Stimulated activated CD8-positive, alpha-beta memory T cell treated with anti-CD3 and anti-CD28 coated beads, Interleukin-2, amount 100 ng/mL, for 48 hours (primary cell): ENCODE measurements around the gene HPSE2.
"Not testable (repeated sequence)": the region's sequence is repeated elsewhere in the genome, so short reads cannot be mapped to it uniquely, and the experiment has no call there.

Experiments used
- DNase-seq, 2 donors: peaks; one replicate each; pipeline ENCODE4 v3.0.0-alpha.2; 2020; ENCODE audit warnings: low read depth in 2 of 2

The HPSE2 gene

DNA sequence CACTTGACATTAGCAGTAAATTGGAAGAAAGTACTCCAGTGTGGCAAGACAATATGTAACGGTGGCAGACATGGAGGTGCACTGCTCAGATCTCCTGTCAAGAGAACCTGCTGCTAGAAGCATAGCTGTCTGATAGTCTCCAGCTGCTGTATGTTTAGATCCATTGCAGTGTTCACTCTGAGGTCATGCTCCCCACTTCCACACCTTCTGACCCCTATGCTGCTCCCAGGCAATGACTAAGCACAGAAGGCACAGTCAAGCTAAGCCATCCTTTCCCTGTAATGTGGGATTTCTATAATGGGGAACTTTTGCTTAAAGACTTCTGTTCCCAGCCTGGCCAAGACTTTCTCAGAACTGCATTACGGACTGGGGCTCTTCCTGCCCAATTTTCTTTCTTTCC lies 315.8 kb downstream of the HPSE2 start:
- DNase-seq, result no peak

DNA sequence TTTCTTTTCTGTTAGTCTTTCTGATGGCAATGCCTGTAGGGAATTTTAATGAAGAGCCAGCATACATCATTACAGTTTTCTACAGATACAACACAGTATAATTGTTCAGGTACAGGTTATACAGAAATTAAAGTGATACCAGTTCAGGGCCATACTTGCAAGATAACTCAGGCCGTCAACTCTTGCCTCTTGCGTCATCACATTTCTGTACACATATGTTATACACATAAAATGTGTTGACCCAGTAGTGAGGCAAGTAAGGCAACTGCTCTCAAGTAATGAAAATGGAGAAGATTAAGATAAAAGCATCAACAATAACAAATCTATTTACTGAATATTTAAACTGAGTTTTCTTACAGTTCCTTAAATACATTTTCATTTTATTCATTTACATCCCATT lies 317.8 kb downstream of the HPSE2 start:
- DNase-seq, result no peak

DNA sequence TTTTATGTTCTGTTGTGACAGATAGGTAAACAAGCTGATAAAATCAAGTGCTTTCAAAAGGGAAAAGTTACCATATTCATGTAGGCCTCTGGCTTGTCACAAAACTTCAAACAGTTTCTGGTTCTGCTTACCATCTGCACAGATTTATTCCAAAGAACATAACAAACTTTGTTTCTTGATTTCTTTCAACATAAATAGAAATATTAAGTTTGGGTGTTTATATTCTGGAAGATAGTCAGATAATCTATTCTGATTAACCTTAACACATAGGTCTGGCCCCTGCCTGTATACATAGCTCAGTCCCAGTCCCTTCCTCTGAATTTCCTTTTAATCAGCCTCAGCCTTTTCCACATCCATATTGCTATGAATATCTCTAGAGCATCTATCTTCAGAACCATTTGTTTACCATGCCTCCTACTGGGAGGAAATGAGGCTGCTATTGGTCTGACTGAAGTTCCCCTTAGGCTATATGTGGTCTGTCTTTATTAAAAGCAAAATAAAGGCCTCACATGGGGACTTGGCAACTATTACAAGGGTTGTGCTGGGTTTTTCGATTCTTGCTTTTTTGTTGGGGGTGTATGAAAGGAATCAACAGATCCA lies 319.0 kb downstream of the HPSE2 start:
- DNase-seq, result no peak

DNA sequence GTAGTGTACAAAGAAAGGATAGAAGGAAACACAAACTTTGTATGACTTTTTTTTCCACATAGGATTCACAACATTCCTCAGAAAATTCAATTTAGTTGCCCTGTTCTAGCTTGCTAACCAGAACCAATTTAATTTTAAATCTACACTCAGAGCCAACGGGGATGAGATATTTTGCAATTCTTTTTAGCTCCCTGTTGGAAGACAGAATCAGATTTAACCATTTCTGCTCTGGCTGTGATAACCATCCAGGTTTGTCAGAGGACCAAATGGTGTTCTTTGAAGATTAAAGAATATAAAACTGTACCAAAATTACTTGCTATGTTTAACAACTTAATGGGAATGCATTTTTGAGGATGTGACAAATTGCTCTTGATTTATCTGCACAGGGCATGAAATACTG lies 319.7 kb downstream of the HPSE2 start:
- no peak for DNase-seq

DNA sequence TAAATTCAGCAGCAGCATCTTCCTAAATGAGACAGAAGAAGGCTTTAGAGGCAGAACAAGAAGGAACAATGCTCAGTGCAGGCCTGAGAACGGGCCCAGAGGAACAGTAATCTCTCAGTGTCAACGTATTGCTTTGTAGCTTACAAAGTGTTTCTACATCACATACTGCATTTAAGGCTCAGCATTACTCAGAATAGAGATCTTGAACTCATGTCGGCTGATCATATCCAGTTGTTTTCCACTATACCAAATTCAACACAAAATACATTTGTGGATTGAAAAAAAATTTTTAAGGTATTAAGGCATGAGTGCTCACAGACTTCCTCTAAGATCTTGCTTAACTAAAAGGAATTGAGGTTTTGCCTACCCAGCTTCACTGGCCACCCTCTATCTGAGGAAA lies 325.1 kb downstream of the HPSE2 start:
- DNase-seq, result no peak

DNA sequence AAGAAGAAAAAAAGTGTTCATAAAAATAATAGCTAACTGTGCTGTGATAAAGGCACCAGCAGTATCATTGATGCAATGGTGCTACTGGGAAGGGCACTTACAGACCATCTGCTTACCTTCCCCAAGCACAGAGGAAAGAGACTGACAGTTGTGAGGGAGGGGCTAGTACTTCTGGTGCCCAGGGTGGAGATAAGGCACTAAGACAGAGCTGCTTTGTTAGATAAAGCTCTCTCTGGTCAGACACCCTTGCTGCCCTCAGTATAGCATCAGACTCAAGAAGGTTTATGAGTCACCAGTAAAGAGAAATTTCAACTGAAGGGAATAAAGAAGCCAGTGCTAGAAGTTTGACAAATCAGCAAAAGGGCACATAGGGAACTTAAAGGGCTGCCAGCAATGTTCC lies 325.6 kb downstream of the HPSE2 start:
- DNase-seq, result no peak

DNA sequence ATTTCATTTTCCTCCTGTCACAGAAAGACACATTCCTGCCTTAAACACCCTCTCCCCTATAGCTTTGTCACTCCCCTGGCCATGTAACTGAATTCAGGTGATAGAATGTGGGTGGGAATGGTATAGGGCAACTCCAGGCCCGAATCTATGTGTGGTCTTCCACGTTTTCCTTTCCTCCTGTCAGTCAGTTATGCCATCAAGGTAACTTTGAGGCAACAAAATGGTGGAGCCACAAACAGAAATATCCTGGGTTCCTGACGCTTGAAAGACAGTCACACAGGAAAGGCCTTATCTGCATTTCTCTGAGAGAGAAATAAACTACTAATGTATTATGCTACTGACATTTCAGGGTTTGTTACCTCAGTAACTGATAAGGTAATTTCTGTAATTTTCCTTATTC lies 326.8 kb downstream of the HPSE2 start:
- no peak for DNase-seq

DNA sequence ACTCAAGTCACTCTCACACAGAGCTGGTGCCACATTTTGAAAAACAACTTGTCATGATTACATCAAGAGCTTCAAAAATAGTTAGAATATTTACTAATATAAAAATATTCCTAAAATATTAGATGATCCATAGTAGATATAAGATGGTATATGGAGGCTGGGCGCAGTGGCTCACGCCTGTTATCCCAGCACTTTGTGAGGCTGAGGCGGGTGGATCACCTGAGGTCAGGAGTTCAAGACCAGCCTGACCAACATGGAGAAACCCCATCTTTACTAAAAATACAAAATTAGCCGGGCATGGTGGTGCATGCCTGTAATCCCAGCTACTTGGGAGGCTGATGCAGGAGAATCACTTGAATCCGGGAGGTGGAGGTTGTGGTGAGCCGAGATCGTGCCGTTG lies 327.4 kb downstream of the HPSE2 start:
- not testable (repeated sequence) for DNase-seq

DNA sequence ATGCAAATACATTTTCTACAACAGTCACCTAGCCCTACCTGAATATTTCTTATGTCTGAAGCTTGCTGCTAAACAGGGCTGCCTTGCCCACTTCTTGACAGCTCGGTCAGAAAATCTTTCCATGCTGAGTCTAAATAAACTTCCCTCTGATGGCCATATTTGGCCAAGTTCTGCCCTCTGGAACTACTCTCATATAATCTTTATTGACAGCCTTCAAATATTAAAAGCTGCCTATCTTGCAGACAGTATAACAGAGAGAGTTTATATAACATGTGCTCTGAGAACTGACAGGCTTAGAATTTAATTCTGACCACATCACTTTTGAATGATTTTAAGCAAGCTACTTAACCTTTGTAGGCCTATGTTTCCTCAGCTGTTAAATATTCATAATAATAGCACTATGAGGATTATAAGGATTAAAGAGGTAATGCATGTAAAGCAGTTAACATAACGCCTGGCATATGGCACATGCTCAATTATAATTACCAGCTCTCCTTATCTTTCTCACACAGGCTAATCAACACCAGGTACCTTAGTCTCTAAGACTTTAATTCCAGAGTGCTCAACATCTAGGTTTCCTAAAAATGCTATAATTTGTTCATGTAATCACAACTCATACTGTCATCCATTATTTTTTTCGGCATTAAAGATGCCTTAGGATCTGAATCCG lies 334.1 kb downstream of the HPSE2 start:
- no peak for DNase-seq

DNA sequence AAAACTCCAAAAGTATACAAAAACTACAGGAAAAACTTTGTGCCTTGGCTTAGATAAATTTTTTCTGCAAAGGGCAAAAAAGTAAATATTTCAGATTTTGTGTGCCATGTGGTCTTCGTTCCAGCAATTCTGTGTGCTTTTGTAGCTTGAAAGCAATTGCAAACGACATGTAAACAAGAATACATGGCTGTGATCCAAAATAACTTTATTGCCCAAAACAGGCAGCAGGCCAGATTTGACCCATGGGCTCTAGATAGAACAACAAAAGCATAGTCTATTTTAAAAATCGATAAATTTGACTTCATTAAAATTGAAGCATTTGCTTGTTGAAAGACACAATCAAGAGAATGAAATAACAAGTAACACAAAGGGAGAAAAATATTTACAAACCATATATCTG lies 336.6 kb downstream of the HPSE2 start:
- no peak for DNase-seq

DNA sequence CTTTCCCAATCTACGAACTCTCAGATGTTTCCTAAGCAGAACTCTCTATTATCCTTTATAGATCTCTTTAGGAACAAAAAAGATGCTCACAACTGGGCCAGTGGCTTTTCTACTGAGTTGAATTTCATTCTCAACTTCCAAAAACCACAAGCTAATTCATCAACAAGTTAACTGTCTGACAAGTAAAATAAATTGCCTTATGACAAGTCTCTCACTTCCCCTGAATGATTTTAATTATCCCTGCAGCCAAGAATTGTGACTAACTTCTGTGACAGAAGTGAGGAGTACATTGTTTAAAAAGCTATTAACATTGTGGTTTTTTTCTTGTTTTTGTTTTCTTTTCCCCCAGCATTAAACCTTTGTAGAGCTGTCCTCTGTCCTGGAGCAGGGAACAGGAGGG lies 343.1 kb downstream of the HPSE2 start:
- no peak for DNase-seq

DNA sequence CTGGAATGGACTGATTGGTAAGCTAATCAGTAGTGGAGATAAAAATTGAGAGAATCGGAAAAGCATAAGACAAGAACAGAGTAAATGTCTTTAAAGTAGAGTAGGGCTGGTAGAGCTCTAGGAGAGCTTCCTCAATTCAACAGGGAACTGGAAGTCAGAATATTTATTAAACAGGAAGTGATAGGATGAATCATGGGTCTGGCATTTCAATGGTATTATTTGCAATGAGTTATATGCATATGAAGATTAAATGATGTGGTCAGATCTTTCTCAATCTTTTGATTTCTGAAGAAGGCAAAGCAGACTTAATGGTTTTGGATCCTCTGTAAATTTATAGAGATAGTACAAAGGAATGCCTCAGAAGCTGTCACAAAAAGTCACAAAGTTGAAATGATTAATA lies 349.0 kb downstream of the HPSE2 start:
- DNase-seq, result no peak

DNA sequence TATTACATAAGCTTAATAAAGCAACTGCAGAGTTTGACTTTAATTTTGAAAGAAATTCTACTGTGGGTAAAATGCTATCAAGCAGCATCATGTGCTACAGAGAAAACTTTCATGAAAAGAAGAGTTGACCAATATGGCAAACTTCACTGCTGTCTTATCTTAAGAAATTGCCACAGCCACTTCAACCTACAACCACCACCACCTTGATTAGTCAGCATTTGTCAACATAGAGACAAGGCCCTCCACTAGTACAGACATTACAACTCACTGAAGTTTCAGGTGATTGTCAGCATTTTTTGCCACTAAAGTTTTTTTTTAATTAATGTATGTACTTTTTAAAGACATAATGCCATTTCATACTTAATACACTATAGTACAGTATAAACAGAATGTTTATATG lies 350.3 kb downstream of the HPSE2 start:
- DNase-seq, result no peak

DNA sequence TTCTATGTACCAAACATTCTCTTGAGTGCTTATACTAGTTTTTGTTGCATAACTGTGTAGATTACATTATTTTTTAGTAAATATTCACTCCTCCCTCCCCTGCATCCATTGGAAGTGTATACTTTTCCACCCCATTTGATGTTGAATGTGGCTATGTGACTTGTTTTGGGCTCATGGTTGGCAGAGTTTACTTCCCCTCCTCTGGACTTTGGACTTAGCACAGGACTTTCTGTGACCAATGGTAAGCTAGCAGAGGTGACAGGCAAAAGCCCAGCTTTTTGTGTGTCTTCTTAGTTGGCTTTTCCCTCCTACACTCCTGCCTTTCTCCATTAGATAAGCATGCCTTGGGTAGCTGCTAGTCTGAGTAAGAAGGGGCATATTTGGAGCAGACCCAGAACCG lies 353.9 kb downstream of the HPSE2 start:
- no peak for DNase-seq

DNA sequence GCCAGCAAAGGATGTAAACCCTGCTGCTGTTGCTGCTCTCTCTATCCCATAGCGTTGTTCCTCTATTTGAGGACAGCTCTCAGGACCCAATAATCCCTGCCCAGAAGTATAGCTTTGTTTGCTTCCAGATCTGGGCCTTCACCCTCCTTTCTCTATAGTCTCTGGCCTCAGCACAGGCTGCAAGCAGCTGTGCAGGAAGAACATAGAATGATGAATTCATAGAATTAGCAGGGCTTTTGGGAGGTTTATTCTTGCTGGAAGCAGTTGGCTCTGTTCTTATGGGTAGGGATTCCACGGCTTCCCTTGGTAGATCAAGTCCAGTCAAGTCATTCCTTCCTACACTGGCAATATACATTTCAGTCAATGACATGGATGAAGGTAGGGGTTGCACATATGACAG lies 354.7 kb downstream of the HPSE2 start:
- DNase-seq, result no peak

DNA sequence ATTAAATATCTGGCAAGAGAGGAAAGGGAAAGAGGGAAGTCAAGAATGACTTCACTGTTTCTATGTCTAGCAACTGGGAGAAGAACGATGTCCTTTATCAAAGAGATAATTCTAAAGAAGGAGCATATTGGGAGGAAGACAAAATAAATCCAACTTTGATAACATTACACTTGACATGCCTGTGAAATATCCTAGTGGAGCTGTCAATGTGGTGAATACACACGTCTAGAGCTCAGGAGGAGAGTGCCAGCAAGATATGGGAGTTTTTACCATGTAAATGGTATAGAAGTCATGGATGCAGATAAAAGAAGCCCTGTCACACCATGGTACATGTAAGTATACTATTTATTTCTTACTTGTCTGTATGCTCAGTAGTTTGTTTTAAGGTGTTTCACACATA lies 356.7 kb downstream of the HPSE2 start:
- DNase-seq, result no peak

DNA sequence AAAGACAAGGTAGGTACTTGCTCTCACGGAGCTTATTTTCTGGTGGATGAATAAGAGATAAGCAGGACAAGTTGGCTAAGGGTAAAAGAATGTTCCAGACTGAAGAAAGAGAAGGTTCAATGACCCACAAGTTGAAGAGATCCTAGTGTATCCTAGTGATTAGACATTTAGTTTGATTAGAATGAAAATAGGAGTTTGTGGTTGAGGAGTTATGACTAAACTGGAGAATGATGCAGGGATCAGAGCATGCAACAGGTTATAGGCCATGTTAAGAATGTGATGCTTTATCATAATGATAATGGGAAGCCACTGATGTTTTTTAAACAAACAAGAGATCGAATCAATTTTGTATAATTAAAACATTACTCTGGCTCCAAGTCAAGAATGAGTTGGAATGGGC lies 357.2 kb downstream of the HPSE2 start:
- no peak for DNase-seq

DNA sequence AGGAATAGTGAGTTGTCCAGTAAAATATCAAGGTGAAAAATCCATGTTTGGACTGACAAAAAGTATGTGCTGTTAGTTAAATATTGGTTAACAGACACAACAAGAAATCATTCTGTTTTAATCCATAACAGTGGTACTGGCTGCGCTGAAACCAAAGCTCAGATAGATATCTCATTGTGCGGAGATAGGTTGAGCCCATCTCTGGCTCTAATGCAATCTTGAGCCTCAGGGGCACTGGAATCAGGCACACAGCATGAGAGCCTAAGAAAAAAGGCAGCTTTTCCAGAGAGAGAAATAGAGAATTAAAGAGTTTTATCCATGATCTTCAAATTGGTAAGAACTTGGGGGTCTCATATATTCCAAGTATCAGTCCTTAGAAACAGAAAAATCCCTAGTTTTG lies 373.7 kb downstream of the HPSE2 start:
- DNase-seq, result no peak

DNA sequence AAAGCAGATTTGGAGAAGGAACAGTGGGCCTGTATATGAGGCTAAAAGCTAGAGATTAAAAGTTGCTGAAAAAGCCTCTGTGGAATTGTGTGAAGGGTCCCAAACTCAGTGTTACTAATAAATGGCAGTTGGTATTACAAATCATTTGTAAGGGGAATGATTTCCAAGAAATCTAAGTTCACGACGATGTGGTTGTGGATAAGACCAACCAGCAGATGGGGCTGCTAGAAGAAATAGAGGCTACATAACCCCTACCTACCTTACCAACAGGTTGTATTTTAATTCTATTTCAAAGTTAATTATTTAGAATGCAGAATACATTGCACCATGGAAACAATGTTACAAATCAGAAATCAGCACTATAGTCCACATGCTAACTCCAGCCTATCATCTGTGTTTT lies 377.1 kb downstream of the HPSE2 start:
- DNase-seq, result no peak

DNA sequence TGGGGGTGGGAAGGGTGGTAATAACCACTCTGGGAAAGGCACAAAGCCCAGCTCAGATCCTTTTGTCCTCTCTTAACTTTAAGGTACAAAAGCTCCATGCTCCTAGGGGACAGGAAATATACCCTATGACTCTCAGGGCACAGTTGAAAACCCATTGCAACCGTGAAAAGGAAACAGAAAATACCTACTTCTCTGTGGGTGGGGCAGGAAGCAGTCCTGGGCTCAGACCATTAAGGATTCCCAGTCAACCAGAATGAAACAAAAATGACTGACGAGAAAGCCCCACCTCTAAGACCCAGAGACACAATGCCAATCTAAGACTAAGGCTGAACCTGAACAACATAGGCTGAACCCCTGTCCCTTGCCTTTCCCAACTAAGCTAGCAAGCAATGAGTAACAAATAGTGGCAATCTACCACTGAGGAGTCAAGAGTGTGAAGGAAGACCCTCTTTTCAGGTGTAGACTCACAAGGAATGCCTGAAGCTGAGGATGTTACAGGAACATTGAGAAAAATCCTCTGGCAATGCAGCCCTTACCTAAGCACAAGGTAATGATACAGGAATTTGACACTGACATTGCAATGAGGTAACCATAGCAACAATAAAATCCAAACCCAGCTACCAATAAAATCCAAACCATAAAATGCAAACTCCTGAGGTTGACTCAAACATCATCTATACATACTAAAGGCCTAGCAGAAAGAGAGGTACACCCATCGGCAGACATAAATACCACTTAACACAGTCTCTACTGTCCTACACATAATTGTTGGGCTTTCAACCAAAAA lies 380.1 kb downstream of the HPSE2 start:
- no peak for DNase-seq

DNA sequence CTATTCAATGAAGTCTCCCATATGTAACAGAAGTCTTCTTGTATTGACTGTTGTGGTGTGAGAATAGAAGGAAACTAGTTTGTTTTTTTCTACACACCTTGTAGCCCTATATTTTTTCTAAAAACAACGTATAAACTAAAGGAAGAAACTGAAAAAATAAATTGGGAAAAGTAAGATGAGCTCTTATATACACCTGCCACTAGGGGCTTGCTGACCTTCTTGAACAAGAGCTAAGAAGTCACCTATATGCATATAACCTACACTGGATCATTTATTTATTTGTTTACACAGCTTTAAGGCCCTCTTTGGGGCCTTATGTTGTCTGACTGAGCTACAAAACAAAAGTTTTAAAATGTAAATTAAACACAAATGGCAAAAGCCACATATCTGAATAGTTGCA lies 383.0 kb downstream of the HPSE2 start:
- no peak for DNase-seq

DNA sequence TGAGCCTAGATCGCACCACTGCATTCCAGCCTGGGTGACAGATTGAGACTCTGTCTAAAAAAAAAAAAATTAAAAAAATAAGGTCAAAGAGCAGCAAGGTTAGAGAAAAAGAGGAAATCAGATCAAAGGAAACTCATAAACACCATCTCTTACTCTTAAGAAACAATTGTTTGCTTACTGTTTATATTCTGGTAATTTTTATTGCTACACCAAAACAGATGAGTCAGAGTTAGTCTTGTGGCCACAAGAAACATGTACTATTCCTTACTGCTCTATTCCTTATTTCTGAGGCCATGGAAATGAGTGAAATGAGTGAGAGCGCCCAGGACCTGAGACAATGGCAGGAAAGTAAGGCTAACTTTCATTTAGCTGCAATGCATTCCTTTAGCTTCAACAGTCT lies 387.3 kb downstream of the HPSE2 start:
- DNase-seq, result no peak

DNA sequence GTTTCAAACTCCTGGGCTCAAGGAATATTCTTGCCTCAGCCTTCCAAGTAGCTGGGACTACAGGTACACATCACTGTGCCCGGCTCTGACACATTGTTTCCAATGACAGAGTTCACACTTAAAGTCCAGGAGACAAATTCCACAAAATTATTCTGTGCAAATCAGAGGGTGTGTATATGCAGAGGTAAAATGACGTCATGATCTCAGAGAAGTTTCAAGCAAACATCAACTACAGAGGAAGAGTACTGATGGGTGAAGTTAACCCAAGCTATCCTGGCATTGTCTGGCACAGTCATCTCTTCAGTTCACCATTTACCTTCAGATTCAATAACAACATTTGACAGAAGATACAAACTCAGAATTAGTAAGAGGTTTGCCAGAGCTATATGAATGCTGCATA lies 388.9 kb downstream of the HPSE2 start:
- DNase-seq, result no peak
